B cell (primary cell): ENCODE data around the gene MRPS2. TPM values are rescaled to one million over a fixed set of nuclear protein-coding genes. Genes with fewer than 3 reads are reported as not detected.

Experiments used
- ATAC-seq: fragments of 200-7000 bp; cut with Tn5 transposase; one replicate; pipeline ENCODE4 v1.10.0; 2021; ENCODE audit warnings: low read depth, mild to moderate bottlenecking, moderate number of reproducible peaks, moderate library complexity
- CTCF ChIA-PET: fragments of 350-600 bp; sonication (Branson Sonifier 250); formaldehyde crosslinking; loops from one replicate; lab custom pipeline; 2021; ENCODE audit warnings: antibody characterized with exemption, inconsistent platforms; lab: Charles Lee
- POLR2A ChIA-PET: fragments of 350-600 bp; sonication (Branson Sonifier 250); formaldehyde crosslinking; loops from one replicate; lab custom pipeline; 2021; ENCODE audit warnings: antibody characterized with exemption; lab: Charles Lee
- DNase-seq: peaks from one replicate; pipeline ENCODE4 v3.0.0; 2013
- H2AFZ ChIP-seq: 2 replicates; pipeline ENCODE4 v1.6.1; 2012; ENCODE audit warnings: mild to moderate bottlenecking, low read depth, low read length; ENCODE audit not compliant: insufficient read depth, poor library complexity, severe bottlenecking
- H3K27ac ChIP-seq, 2 donors: 1 replicate in 1 of 2; 2 replicates in 1 of 2; pipeline ENCODE4 v1.5.1; 2012 to 2013; ENCODE audit warnings: low read length in 2 of 2, mild to moderate bottlenecking in 2 of 2, moderate library complexity in 1 of 2
- H3K27me3 ChIP-seq, 4 experiments: fragments of 200-600 bp in 1 of 4; sonication (generic) in 1 of 4; replicated peaks in 1 of 4; 1 replicate in 2 of 4; 2 replicates in 2 of 4; pipeline versions ENCODE4 v1.6.1 to v1.7.0; 2013 to 2016; ENCODE audit warnings: low read length in 3 of 4, mild to moderate bottlenecking in 2 of 4, mixed read lengths in 1 of 4, moderate library complexity in 1 of 4; ENCODE audit not compliant: insufficient read depth in 4 of 4, control insufficient read depth in 3 of 4; ENCODE audit errors: control extremely low read depth in 1 of 4
- H3K36me3 ChIP-seq, 2 experiments: replicated peaks in 1 of 2; 1 replicate in 1 of 2; 2 replicates in 1 of 2; pipeline versions ENCODE4 v1.6.1 to v1.7.1; 2013; ENCODE audit warnings: low read length in 1 of 2; ENCODE audit not compliant: insufficient read depth in 2 of 2, control insufficient read depth in 1 of 2; ENCODE audit errors: control extremely low read depth in 1 of 2, extremely low read depth in 1 of 2
- H3K4me1 ChIP-seq, 2 donors: fragments of 200-600 bp in 1 of 2; sonication (generic) in 1 of 2; 1 replicate in 1 of 2; 2 replicates in 1 of 2; pipeline versions ENCODE4 v1.5.1 to v1.6.1; 2013 to 2017; ENCODE audit warnings: low read length in 2 of 2; ENCODE audit not compliant: control insufficient read depth in 2 of 2, insufficient read depth in 2 of 2
- H3K4me2 ChIP-seq: replicated peaks from 2 replicates; pipeline ENCODE3; 2012; ENCODE audit warnings: mild to moderate bottlenecking, low read depth, low read length; ENCODE audit not compliant: poor library complexity, severe bottlenecking
- H3K4me3 ChIP-seq, 5 experiments: fragments of 200-600 bp in 1 of 5; sonication (generic) in 1 of 5; 1 replicate in 3 of 5; 2 replicates in 2 of 5; pipeline versions ENCODE4 v1.5.1 to v1.7.0; 2011 to 2016; ENCODE audit warnings: low read length in 4 of 5, mild to moderate bottlenecking in 4 of 5, low read depth in 2 of 5, control low read depth in 1 of 5, moderate library complexity in 1 of 5; ENCODE audit not compliant: insufficient read depth in 1 of 5; ENCODE audit errors: control extremely low read depth in 1 of 5, extremely low read depth in 1 of 5
- H3K79me2 ChIP-seq: fragments of 200-600 bp; sonication (generic); one replicate; pipeline ENCODE4 v1.6.0; 2016; ENCODE audit warnings: low read length; ENCODE audit not compliant: control insufficient read depth, insufficient read depth
- H3K9ac ChIP-seq: fragments of 200-600 bp; sonication (generic); 2 replicates; pipeline ENCODE4 v1.6.1; 2017; ENCODE audit warnings: mild to moderate bottlenecking, low read length, moderate library complexity
- H3K9me3 ChIP-seq, 3 donors: one replicate each; pipeline versions ENCODE4 v1.6.1 to v1.7.1; 2013; ENCODE audit warnings: low read length in 2 of 3; ENCODE audit not compliant: control insufficient read depth in 2 of 3, insufficient read depth in 1 of 3; ENCODE audit errors: control extremely low read depth in 1 of 3
- H4K20me1 ChIP-seq: 2 replicates; pipeline ENCODE4 v1.6.0; 2012; ENCODE audit warnings: mild to moderate bottlenecking, low read length; ENCODE audit not compliant: insufficient read depth, control insufficient read depth, poor library complexity, severe bottlenecking
- H3K27ac Mint-ChIP-seq: one replicate; pipeline ENCODE4 v1.8.0; 2021; ENCODE audit warnings: mixed read lengths
- H3K27me3 Mint-ChIP-seq: one replicate; pipeline ENCODE4 v1.8.0; 2021; ENCODE audit warnings: mixed read lengths
- H3K4me1 Mint-ChIP-seq: one replicate; pipeline ENCODE4 v1.8.0; 2021; ENCODE audit warnings: mixed read lengths
- H3K4me3 Mint-ChIP-seq: one replicate; pipeline ENCODE4 v1.8.0; 2021; ENCODE audit warnings: mixed read lengths
- H3K9me3 Mint-ChIP-seq: one replicate; pipeline ENCODE4 v1.8.0; 2022; ENCODE audit warnings: mixed read lengths; ENCODE audit not compliant: insufficient read depth
- CTCF ChIP-seq: fragments of 200-600 bp; IDR thresholded peaks from one replicate; pipeline ENCODE4 v1.8.0; 2022; ENCODE audit warnings: antibody characterized with exemption, mild to moderate bottlenecking
- EZH2 ChIP-seq: IDR thresholded peaks from 2 replicates; pipeline ENCODE4 v1.6.1; 2012; ENCODE audit warnings: borderline replicate concordance, low read depth, mild to moderate bottlenecking, moderate library complexity, low read length; ENCODE audit not compliant: insufficient read depth, poor library complexity, severe bottlenecking
- WGBS: methylation state at CpG from one replicate; pipeline ENCODE4 v1.1.5; 2013; ENCODE audit warnings: missing lambda C conversion rate; ENCODE audit not compliant: insufficient coverage; 5-methylcytosine and 5-hydroxymethylcytosine counted together
- intact Hi-C: fragments of 100-400 bp; cut with micrococcal nuclease; formaldehyde crosslinking; loops from one replicate; pipeline ENCODE4 v1.10.0; 2022
- polyA plus RNA-seq: library from polyadenylated mRNA; depleted of rRNA; stranded (reverse); fragments of >200 nt; gene quantifications from 2 replicates; pipeline ENCODE4 v1.2.3, GENCODE V29; 2012
- total RNA-seq, 2 donors: library from RNA; stranded (reverse); fragments of 120-200 nt in 1 of 2; gene quantifications; 1 replicate in 1 of 2; 2 replicates in 1 of 2; pipeline versions ENCODE4 v1.2.3 to v1.2.4, GENCODE V29; 2013 to 2022

MRPS2 gene
- total and polyA plus RNA-seq, 2 donors (not counting 1 experiment from before 2014, with no cell fraction given): 26.7 to 55.1 TPM

DNA sequence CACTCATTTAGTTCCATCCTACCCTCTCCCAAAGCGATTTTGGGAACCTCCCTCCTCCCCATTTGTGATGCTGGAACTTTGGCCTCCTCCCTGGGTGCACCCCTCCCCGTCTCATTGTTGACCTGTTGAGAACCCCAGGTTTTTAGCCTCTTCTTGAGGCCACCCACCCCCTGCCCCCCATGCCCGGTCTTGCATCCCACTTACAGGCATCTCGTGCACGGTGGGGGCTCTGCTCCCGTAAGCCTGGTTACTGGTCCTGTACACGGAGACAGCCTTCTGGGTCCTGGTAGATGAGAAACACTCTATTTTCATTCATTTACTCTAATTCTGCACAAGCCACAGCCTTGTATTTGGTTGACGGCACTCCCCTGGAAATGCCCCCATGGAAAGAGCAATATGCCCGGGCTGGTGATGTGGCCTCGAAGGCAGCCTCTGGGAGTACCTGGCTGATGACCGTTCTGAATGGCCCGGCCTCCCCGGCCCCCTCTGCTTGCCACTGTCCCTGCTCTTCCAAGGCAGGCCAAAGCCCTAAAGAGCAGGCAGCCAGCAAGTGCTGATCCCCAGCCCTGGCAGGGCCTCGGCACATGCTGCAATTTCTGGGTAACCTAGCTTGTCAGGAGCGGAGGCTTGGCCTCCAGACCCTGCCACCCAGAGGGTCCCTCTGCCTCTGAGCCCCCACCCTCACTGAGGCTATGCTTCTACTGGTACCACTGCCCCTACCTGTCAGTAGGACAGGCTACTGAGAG is 1.9 kb upstream of the MRPS2 start:
- intact Hi-C loops: loop anchor here (2.0 kb wide), 1 partner anchor 18 kb away; no protein-coding TSS in a partner anchor
- no peak for ATAC-seq
- 93% methylated on average over 14 of the region's 15 CpGs for WGBS

More for the DNA sequence above, 1.9 kb upstream of the MRPS2 start:
- Mint-ChIP-seq H3K27ac (no peak overlapping the region), H3K27me3 (no peaks in the 10 kb centered on the region), H3K4me3 (peak overlapping the region; percentile 84), H3K9me3 (no peaks in the 10 kb centered on the region), H3K4me1 (peaks cover 20% of the 10 kb centered on the region)
- Histone ChIP-seq H3K4me2 (peak overlapping the region; percentile 98), H3K9me3 (peaks cover 0 to 4% (median 0%) of the 10 kb centered on the region in 3 donors), H3K27ac (no peak overlapping the region), H3K4me1 (peaks cover 14 to 29% of the 10 kb centered on the region in 2 donors), H3K36me3 (peaks cover 0 to 9% of the 10 kb centered on the region in 2 experiments), H3K4me3 (no peak overlapping the region), H3K27me3 (peaks cover 0 to 10% (median 0%) of the 10 kb centered on the region in 4 experiments), H3K9ac (no peak overlapping the region), H4K20me1 (peaks cover 27% of the 10 kb centered on the region), H3K79me2 (peaks cover 25% of the 10 kb centered on the region), H2AFZ (no peak overlapping the region)
- POLR2A ChIA-PET: no interaction called here
- no peak for DNase-seq
- no peak for TF ChIP-seq CTCF
- TF ChIP-seq EZH2: no peak
- CTCF ChIA-PET: no interaction called here
